Kidney (tissue), 14 donors: ENCODE data around the gene SEZ6L2. TPM values are rescaled to one million over a fixed set of nuclear protein-coding genes. Genes with fewer than 3 reads are reported as not detected.

Source experiments
- DNase-seq, 5 donors: peaks; one replicate each; pipeline ENCODE4 v3.0.0-alpha.2; 2013 to 2020
- FAIRE-seq: peaks from 2 replicates; lab custom pipeline; 2012; peaks lifted over from hg19 to GRCh38; lab: Jason Lieb, UNC
- H3K27ac ChIP-seq, 2 donors: one replicate each; pipeline ENCODE4 v1.7.0; 2013; ENCODE audit warnings: low read depth in 2 of 2, low read length in 2 of 2, inconsistent platforms in 1 of 2
- H3K27me3 ChIP-seq: one replicate; pipeline ENCODE4 v1.7.1; 2013; ENCODE audit warnings: low read length, inconsistent platforms; ENCODE audit not compliant: control insufficient read depth, insufficient read depth
- H3K36me3 ChIP-seq, 3 donors: one replicate each; pipeline versions ENCODE4 v1.7.0 to v1.7.1; 2013; ENCODE audit warnings: low read length in 3 of 3, control low read depth in 1 of 3, inconsistent platforms in 1 of 3; ENCODE audit not compliant: insufficient read depth in 3 of 3, control insufficient read depth in 2 of 3
- H3K4me1 ChIP-seq, 3 donors: one replicate each; pipeline versions ENCODE4 v1.7.0 to v1.7.1; 2013; ENCODE audit warnings: low read length in 3 of 3, inconsistent platforms in 1 of 3, low read depth in 1 of 3; ENCODE audit not compliant: control insufficient read depth in 2 of 3, insufficient read depth in 2 of 3
- H3K4me3 ChIP-seq, 3 donors: one replicate each; pipeline versions ENCODE4 v1.7.0 to v1.8.1; 2013; ENCODE audit warnings: low read length in 3 of 3, control low read depth in 1 of 3, inconsistent platforms in 1 of 3
- H3K9ac ChIP-seq, 3 donors: one replicate each; pipeline versions ENCODE4 v1.7.0 to v1.7.1; 2013; ENCODE audit warnings: low read length in 3 of 3, control low read depth in 1 of 3, inconsistent platforms in 1 of 3
- H3K9me3 ChIP-seq, 3 donors: one replicate each; pipeline versions ENCODE4 v1.7.0 to v1.7.1; 2013; ENCODE audit warnings: low read length in 3 of 3, control low read depth in 1 of 3, inconsistent platforms in 1 of 3; ENCODE audit not compliant: control insufficient read depth in 2 of 3, insufficient read depth in 1 of 3
- intact Hi-C: fragments of 100-400 bp; cut with DNase I; formaldehyde crosslinking; loops from one replicate; pipeline ENCODE4 v1.11.1; 2022
- polyA plus RNA-seq: library from polyadenylated mRNA; stranded (reverse); fragments of 350-450 nt; fragmentation: Illumina TruSeq; extraction: RNeasy Lipid Tissue Mini Kit (QIAGEN cat#74804); gene quantifications from one replicate; pipeline ENCODE4 v1.2.3, GENCODE V29; 2014; ENCODE audit warnings: low read depth, low replicate concordance; ENCODE audit not compliant: insufficient read depth
- total RNA-seq: library from RNA; stranded (reverse); fragmentation: NEBNext Ultra II Directional; extraction: Animal tissue kit (Norgen Biotek cat#: 25700); gene quantifications from one replicate; pipeline ENCODE4 v1.2.1, GENCODE V29; 2021
- TF ChIP-seq, protein P1 (sequence below): IDR thresholded peaks from 3 replicates; pipeline ENCODE4 v1.5.1; 2012; ENCODE audit warnings: mild to moderate bottlenecking, moderate library complexity, borderline replicate concordance; ENCODE audit not compliant: insufficient read depth; ENCODE audit errors: extremely low read depth
- donor health status: control.
- donor health status: control.
- donor health status: control.
- donor health status: control.
- donor health status: control.
- donor health status: DM: yes; HTN: yes; CAD: no.
- donor health status: Normal renal cell carcinoma (clear cell type).

SEZ6L2 gene
- total and polyA plus RNA-seq, 2 donors from 2014 or later, result 9.1 to 32.4 TPM

DNA sequence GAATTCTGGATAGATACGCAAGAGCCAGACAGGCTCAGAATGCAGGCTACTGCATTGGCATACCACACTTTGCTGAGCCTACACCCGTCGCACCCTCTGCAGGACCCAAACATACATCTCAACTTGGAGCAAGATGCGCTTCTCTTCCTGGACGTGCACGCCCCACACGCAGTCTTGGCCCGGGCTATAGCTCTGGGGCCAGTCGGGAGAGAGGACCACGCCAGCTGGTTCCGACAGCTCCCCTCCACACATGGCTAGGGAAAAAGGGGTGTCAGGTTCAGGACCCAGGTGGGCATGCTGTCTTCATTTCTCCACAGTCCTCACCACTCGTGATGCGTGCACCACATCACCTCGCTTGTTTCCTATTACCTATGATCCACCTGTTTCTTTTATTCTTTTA is 21.2 kb downstream of the SEZ6L2 start:
- TF ChIP-seq, protein P1, sequence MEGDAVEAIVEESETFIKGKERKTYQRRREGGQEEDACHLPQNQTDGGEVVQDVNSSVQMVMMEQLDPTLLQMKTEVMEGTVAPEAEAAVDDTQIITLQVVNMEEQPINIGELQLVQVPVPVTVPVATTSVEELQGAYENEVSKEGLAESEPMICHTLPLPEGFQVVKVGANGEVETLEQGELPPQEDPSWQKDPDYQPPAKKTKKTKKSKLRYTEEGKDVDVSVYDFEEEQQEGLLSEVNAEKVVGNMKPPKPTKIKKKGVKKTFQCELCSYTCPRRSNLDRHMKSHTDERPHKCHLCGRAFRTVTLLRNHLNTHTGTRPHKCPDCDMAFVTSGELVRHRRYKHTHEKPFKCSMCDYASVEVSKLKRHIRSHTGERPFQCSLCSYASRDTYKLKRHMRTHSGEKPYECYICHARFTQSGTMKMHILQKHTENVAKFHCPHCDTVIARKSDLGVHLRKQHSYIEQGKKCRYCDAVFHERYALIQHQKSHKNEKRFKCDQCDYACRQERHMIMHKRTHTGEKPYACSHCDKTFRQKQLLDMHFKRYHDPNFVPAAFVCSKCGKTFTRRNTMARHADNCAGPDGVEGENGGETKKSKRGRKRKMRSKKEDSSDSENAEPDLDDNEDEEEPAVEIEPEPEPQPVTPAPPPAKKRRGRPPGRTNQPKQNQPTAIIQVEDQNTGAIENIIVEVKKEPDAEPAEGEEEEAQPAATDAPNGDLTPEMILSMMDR, result no peak
- Histone ChIP-seq H3K27me3 (peaks cover 8% of the 10 kb centered on the region), H3K27ac (no peak overlapping the region), H3K4me1 (no peaks in the 10 kb centered on the region), H3K36me3 (no peaks in the 10 kb centered on the region), H3K9ac (no peak overlapping the region), H3K4me3 (no peak overlapping the region), H3K9me3 (no peaks in the 10 kb centered on the region)
- intact Hi-C loops, result no loop called here
- FAIRE-seq (no peak), DNase-seq (no peak)

GRCh38 chr16:29877266-29877961 is 21.9 kb downstream of the SEZ6L2 start:
- H3K4me3 ChIP-seq, result no peak overlapping the region
- DNase-seq, result peak in 4 of 5 donors; percentile 39 to 72 (median 48)
- FAIRE-seq, result no peak

GRCh38 chr16:29876594-29877249 is 22.6 kb downstream of the SEZ6L2 start:
- no peak for FAIRE-seq
- intact Hi-C loops, result no loop called here
- no peak overlapping the region for H3K4me3 ChIP-seq

More at GRCh38 chr16:29877266-29877961, 21.9 kb downstream of the SEZ6L2 start:
- no peaks in the 10 kb centered on the region for H3K9me3 ChIP-seq
- peaks cover 8% of the 10 kb centered on the region for H3K27me3 ChIP-seq
- intact Hi-C loops, result no loop called here
- H3K9ac ChIP-seq, result no peak overlapping the region
- no peaks in the 10 kb centered on the region for H3K4me1 ChIP-seq
- H3K36me3 ChIP-seq, result no peaks in the 10 kb centered on the region
- H3K27ac ChIP-seq, result no peak overlapping the region
- TF ChIP-seq, protein P1, result no peak

More at GRCh38 chr16:29876594-29877249, 22.6 kb downstream of the SEZ6L2 start:
- no peak for DNase-seq
- peaks cover 8% of the 10 kb centered on the region for H3K27me3 ChIP-seq
- no peak overlapping the region for H3K9ac ChIP-seq
- no peak overlapping the region for H3K27ac ChIP-seq
- H3K9me3 ChIP-seq, result no peaks in the 10 kb centered on the region
- no peaks in the 10 kb centered on the region for H3K4me1 ChIP-seq
- no peaks in the 10 kb centered on the region for H3K36me3 ChIP-seq
- TF ChIP-seq, protein P1, result no peak
